Femur (tissue), 1 donor: Measurements from ENCODE around the gene CCNG1.
"Not testable (repeated sequence)": the region's sequence is repeated elsewhere in the genome, so short reads cannot be mapped to it uniquely, and the experiment has no call there.

ENCODE experiments used
- DNase-seq: peaks from one replicate; pipeline ENCODE4 v3.0.0-alpha.2; 2017

CCNG1 gene

DNA sequence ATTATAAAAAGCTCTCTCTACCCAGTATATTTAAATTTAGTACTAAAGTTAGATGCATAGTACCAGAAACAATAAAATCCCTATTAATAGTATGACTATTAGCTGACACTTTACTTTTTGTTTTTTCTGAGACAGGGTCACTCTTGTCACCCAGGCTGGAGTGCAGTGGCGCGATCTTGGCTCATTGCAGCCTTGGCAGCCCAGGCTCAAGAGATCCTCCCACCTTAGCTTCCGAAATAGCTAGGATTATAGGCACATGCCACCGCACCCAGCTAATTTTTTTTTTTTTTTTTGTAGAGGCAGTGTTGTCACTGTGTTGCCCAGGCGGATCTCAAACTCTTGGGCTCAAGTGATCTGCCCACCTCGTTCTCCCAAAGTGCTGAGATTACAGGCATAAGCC is 8.0 kb downstream of the CCNG1 start:
- no peak for DNase-seq

DNA sequence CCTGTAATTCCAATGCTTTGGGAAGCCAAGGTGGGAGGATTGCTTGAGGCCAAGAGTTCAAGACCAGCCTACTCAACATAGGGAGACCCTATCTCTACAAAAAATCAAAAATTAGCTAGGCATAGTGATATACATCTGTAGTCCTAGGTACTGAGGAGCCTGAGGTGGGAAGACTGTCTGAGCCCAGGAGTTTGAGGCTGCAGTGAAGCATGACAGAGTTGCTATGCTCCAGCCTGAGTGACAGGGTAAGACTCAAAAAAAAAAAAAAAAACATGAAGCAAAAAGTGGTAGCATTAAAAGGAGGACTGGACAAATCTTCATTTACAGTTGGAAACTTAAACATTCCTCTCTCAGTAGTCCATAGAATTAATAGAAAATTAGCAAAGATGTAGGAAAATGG is 9.8 kb downstream of the CCNG1 start:
- no peak for DNase-seq

DNA sequence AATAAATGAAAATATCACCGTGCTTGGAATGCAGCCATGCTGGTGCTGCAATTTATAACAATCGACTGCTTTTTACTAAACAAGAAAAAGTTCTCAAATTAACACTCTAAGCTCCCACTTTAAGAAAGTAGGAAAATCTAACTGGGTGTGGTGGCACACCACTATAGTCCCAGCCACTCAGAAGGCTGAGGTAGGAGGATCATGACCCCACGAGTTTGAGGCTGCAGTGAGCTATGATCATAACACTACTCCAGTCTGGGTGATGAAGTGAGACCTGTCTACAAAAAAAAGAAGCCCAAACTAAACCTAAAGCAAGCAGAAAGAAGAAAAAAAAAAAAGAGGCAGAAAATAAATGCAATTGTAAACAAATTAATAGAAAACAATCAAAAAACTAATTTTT is 10.5 kb downstream of the CCNG1 start:
- no peak for DNase-seq

DNA sequence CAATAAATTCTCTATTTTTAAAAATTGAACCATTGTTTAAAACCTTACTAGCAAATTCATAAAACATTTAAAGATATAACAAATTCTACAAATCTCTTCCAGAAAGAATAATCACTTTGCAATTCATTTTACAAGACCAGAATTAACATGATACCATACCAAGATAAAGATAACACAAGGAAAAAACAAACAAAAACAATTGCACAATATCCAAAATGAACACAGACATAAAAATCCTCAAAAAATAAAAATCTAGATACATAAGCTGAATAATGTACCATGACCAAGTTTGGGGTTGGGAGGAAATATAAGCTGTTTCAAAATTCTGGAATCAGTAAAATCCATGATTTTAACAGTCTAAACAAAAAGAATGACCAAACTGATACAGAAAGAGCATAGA is 11.1 kb downstream of the CCNG1 start:
- DNase-seq: no peak

GRCh38 chr5:163451489-163451888 is 14.1 kb downstream of the CCNG1 start:
- DNase-seq: no peak

DNA sequence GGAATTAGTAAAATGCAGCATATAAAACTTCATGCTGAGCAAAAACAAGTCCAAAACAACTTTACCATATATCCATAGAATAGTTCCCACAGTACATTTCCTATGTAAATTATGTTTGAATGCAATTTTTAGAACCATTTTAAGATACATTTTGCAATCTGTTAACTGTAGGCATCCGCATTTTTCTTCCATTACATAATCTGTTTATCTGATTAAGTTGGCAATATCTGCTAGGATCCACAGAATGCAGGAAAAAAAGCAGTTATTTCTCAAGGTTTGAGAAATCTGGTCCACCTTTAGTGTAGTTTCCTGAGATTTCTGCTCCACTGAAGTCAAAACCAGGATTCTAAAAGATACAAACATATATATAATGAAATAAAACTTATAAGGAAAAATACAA is 16.3 kb downstream of the CCNG1 start:
- DNase-seq: no peak

- not testable (repeated sequence) for DNase-seq
Measured at GRCh38 chr5:163455406-163455805, 18.0 kb downstream of the CCNG1 start.

- DNase-seq: no peak
Measured at GRCh38 chr5:163456029-163456589, 18.7 kb downstream of the CCNG1 start.

- no peak for DNase-seq
Measured at GRCh38 chr5:163456840-163457239, 19.4 kb downstream of the CCNG1 start.

GRCh38 chr5:163458778-163459385 is 21.5 kb downstream of the CCNG1 start:
- no peak for DNase-seq

GRCh38 chr5:163459462-163459818 is 22.0 kb downstream of the CCNG1 start:
- no peak for DNase-seq

DNA sequence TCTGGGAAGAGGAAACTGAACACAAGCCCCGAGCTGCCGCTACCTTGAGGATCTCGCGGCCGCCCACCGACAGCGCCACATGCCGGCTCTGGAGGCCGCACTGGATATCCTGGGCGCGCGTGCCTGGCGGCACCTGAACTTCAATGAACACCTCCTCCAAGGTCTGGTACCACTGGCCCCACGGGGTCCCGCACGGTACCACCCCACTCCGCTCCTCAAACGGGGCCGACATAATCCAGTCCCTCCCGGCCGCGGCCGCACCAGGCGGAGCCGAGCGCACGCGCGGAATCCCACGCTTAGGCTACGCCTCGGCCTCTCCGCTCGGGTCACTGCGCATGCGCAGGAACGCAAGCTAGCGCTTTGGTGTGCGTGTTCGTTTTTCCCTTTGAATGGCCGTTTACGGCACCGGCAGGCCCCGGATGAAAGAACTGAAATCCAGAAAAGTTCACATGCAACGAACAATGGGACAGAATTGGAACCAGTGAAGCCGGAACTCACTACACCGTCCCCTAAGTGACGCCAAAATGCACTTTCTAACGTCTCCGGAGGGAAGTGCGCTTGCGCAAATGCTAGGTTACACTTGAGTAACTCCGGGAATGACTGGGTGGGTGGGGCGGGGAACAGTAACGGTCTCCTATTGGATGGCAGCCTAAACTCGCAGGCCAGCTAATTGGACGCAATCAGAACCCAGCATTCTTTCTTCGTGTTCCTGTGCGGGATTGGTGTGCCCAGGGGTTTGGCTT is 22.6 kb downstream of the CCNG1 start, which contains the start of gene NUDCD2:
Gene NUDCD2, minus strand, starts transcription at position 284 of the 743 bp plus-strand sequence. Its CDS starts 52 bp downstream, at position 232.
- DNase-seq: peak; percentile 99

DNA sequence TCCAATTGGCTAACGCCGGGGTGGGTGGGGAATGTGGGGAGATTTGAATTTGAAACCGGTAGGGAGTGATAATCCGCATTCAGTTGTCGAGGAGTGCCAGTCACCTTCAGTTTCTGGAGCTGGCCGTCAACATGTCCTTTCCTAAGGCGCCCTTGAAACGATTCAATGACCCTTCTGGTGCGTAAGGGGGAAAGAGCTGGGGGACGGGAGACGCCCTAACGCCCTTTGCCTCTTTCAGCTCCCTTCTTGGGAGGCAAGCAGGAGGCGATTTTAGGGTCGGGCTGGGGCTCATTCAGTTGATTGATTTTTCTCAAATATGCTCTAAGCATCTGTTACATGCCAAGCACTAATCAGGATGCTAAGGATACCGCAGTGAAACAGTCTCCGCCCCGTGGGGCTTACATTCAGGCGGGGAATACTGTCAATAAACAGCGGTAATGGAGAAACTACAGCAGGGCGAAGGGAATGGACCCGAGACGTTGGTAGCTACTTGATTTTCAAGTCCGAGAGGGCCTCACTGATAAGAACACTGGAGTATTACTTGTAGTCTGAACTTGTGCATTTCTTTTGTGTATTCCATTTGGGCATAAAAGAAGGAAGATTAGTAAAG is 23.3 kb downstream of the CCNG1 start, which contains the start of gene HMMR:
Gene HMMR, plus strand, starts transcription at position 71 of the 610 bp plus-strand sequence. Its CDS starts 61 bp downstream, at position 132.
- DNase-seq: no peak

DNA sequence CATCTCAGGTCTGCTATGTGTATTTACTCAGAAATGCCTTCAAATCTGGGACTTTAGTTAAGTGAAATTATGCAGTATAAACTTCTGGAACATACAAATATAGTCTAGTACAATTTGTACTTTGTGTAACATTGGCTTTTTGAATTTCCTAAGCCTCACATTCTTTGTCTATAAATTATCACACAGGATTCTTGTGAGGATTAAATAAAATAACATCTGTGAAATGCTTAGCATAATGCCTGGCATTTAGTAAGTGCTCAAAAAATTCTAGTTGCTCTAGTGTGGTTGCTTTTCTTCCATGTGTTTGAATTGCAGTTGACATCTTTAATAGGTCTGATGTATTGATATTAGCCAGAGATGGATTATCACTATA is 25.7 kb downstream of the CCNG1 start:
- DNase-seq: no peak

DNA sequence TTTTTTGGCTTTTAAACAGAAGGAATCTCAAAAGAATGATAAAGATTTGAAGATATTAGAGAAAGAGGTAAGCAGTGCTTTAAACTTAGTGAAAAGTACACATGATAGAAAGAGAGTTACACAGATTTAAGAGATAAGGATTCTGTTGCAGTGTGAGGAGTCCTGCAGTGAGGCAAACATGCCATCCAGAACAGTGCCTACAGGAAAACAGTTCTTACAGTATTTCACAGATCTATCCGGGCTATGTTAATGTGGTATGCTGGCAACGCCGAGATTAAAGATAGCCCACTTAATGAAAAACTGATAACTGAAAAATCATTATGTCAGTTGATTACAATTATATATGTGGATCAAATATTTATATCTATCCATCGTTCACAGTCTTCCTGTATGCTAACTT is 30.3 kb downstream of the CCNG1 start:
- no peak for DNase-seq

GRCh38 chr5:163473635-163474243 is 36.3 kb downstream of the CCNG1 start:
- DNase-seq: no peak

DNA sequence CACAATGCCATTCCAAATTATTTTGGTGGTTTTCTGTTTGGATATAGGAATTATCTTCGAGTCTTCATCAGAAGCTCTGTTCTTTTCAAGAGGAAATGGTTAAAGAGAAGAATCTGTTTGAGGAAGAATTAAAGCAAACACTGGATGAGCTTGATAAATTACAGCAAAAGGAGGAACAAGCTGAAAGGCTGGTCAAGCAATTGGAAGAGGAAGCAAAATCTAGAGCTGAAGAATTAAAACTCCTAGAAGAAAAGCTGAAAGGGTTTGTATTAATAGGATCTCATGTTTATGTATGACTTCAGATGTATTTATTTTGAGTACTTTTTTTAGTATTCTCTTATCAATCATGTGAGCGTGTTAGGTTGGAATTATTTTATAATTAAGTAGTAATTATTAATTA is 38.0 kb downstream of the CCNG1 start:
- no peak for DNase-seq

GRCh38 chr5:163478126-163478981 is 41.0 kb downstream of the CCNG1 start:
- no peak for DNase-seq

GRCh38 chr5:163478982-163479271 is 41.5 kb downstream of the CCNG1 start:
- DNase-seq: no peak

DNA sequence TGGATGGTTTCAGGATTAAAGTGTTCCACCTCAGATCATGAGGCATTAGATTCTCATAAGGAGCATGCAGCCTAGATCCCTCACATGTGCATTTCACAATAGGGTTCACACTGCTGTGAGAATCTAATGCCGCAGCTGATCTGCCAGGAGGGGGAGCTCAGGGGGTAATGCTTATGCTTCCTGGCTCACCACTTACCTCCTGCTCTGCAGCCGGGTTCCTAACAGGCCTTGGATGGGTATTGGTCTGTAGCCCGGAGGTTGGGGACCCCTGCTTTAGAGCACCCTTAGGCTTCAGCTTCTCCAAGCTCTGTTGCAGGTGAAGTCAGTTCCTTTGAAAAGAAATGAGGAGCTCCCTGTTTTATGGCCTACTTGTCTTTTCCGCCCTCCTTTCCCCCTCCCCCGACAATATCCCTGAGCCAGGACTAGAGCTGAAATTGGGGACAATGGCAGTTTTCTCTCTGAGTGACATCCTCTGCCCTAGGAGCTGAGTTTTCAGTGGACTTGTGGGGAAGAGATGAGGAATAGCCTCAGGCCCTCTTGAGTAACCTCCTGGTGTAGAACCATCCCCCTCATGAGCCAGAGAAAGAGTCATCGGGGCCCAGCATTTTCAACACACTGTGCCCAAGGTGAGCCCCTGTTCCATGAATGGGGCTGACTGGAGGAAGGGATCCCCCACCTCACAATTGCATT is 51.8 kb downstream of the CCNG1 start:
- no peak for DNase-seq

GRCh38 chr5:163489745-163490075 is 52.3 kb downstream of the CCNG1 start:
- no peak for DNase-seq
